GM20431 (cell line): ENCODE data around the gene ZNF616.

Source experiments
- in situ Hi-C: fragments of 300-500 bp; cut with MseI, MboI; formaldehyde crosslinking; loops from one replicate; pipeline ENCODE4 v1.15.0; 2020; ENCODE audit warnings: low sequenced_read_pairs; ENCODE audit not compliant: unreplicated experiment

ZNF616 gene

DNA sequence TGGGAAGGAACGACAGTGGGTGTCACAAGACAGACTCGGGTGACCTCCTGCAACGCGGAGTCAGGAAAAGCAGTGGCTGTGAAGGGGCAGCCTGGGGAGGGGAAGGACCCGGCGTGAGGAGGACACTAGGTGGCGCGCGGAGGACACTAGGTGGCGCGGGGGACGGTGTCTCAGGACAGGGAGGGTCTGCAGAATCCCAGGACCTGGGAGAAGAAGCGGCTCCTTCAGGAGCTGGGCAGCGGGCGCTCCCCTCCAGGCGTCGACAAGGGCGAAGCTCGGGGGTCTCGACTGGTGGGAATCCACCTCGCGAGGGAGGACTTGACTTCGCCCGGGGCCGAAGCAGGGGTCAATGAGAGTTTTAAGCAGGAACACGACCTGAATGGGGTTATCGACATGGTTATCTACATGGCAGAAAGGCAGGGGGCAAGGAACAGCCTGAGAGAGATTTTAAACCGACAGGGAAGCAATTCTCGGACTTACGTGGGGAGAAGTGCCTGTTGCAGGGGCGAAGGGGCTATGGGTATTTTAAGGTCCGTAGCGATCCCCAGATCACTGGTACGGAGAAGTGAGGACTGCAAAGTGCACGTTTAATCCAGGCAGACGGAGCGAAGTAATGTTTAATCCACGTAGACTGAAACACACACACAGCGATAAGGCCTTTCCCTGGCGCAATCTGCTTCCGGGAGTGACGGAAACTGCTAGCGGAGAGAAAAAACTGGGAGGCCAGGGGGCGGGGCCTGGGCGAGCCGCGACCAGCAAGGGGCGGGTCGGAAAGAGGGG lies at the start of gene ZNF616:
Gene ZNF616, minus strand, starts transcription at position 687 of the 780 bp plus-strand sequence. CDS start 9,426 bp downstream, outside the sequence.
- in situ Hi-C loops: no loop called here

DNA sequence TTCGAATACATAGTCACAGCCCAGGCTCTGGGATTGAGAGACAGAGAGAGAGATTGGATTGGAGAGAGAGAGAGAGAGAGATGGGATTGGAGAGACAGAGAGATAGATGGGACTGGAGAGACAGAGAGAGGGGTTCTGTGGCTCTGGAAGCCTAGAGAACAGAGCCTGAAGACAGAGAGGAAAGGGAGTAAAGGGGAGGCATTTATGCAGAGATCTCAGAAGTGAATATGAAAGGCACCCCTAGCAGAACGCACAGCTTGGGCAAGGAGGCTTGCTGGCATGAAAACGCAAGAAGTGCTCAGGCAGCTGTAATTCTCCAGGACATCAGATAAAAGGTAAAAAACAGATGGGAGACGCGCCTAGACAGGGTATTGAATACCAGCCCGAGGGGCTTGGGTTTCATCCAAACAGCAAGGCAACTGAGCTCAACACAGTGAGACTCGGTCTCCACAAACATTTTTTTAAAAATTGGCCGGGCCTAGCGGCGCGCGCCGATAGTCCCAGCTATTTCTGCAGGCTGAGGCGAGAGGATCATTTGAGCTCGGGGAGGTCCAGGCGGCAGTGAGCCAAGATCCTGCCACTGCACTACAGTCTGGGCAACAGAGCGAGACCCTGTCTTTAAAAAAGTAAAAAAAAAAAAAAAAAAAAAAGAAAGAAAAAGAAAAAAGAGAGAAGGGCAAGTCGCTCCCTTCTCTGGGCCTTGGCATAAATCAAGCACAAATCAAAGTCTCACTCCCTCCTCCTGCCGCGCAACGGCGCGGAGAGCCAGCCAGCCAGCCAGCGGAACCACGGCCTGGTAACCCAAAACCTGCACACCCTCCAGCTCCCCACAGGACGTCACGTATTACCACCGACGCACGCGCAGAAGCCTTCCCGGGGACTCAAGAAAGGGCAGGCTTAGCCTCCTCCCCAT lies 49.3 kb upstream of the ZNF616 start:
- in situ Hi-C loops: no loop called here

DNA sequence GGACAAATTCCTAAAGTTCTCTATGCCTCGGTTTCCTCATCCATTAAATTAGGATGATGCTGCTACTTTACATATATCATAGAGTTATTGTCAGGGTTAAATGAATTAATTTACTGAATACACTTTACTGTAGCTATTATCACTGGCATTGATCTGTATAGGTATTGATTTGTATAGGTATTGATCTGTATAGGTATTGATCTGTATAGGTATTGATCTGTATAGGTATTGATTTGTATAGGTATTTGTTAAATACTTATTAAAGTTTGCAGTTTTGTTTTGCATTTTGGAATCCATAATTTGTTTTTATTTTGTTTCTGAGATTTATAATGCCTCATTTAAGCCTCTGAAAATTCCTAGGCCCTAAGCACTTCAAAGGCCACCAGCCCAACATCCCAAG lies 47.7 kb upstream of the ZNF616 start:
- in situ Hi-C loops: no loop called here

DNA sequence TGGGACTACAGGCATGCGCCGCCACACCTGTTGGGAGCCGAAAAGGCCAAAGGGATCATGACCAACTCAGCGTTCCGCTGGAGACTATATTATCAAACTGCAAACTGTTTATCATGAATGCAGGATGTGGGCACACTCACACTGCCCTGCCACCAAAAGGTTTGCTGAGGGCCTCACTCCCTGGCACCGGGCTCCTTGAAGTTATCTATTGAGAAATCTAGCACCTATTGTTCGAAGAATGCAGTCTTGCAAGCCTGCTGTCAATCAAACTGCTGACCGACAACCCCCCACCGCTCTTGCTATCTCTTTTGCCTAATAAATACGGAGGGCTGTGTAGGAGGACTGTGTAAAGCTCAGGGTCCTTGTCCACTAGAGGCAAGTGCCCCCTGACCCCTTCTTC lies 36.8 kb upstream of the ZNF616 start:
- in situ Hi-C loops: no loop called here

DNA sequence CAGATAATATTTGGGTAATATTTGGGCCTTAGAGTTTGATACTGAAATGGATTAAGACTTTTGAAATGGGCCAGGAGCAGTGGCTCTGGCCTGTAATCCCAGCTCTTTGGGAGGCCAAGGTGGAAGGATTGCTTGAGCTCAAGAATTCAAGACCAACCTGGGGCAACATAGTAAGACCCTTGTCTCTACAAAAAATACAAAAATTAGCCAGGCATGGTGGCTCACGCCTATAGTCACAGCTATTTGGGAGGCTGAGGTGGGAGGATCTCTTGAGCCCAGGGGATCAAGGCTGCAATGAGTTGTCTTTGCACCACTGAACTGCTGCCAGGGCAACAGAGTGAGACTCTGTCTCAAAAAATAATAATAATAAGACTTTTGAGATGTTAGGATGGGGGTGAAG lies 32.6 kb upstream of the ZNF616 start:
- in situ Hi-C loops: no loop called here

DNA sequence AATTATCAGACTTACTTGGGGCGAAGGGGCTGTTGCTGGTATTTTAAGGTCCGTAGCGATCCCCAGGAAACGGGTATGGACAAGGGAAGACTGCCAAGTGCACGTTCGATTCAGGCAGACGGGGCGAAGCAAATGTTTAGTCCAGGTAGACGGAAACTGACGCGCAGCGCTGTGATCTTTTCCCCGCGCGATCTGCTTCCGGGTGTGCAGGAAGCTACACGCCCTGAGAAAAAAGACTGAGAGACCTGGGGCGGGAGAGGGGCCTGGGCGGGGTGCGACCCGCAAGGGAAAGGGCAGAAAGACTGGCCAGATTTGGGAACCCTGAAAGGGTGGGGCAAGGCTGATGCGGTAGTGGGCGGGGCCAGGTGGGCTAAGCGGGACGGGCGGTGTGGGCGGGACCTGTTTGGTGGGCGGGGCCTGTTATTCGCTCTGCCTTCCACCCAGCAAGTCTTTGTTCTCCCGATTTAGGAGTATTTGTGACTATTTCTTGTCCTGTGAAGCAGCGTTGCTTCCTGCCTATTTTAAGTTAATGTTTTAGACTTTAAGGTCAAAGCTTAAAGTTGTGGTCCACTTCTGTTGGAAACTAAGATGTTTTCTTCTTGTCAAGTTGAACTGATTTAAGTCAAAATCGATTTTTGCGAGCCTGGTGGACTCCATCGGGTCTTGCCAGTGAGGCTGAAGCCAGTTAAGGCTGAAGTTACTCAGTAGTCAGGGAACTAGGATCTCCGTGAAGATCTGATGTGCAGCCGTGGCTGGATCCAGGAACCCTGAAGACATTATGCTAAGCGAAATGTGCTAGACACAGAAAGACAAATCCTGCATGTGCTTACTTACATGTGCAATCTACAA lies 31.8 kb upstream of the ZNF616 start, which contains the start of gene ZNF836:
Gene ZNF836, minus strand, starts transcription at position 301 of the 849 bp plus-strand sequence. CDS start 3,549 bp downstream, outside the sequence.
- in situ Hi-C loops: no loop called here

DNA sequence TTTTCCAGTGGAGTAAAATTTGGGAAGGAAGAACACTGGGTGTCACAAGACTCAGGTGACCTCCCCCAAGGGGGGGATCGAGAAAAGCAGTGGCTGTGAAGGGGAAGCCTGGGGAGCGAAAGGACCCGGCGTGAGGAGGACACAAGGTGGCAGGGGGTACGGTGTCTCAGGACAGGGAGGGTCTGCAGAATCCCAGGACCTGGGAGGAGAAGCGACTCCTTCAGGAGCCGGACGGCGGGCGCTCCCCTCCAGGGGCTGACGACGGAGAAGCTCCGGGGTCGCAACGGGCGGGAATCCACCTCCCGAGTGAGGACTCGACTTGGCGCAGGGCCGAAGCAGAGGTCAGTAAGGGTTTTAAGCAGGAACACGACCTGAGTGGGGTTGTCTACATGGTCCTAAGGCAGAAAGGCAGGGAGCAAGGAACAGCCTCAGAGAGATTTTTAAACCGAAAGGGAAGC lies 31.2 kb upstream of the ZNF616 start:
- in situ Hi-C loops: no loop called here

DNA sequence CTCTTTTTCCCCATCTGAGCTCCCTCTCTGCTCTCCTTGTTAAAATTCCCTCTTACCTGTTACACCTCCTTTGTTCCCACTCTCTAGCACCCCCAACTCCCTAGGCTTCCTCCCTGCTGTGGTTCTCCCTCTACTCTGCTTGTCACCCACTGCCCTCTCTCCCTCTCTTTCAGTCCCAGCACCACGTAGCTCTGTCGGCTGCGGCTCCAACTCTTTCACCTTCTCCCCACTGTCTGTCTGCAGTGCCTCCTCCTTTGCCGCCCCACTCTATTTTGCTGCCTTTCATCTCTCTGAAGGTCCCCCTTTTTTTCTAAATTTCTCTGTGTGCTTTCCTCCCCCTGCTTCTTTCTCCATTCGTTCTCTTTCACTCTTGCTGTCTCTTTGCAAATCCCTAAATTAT lies 30.6 kb upstream of the ZNF616 start:
- in situ Hi-C loops: no loop called here

DNA sequence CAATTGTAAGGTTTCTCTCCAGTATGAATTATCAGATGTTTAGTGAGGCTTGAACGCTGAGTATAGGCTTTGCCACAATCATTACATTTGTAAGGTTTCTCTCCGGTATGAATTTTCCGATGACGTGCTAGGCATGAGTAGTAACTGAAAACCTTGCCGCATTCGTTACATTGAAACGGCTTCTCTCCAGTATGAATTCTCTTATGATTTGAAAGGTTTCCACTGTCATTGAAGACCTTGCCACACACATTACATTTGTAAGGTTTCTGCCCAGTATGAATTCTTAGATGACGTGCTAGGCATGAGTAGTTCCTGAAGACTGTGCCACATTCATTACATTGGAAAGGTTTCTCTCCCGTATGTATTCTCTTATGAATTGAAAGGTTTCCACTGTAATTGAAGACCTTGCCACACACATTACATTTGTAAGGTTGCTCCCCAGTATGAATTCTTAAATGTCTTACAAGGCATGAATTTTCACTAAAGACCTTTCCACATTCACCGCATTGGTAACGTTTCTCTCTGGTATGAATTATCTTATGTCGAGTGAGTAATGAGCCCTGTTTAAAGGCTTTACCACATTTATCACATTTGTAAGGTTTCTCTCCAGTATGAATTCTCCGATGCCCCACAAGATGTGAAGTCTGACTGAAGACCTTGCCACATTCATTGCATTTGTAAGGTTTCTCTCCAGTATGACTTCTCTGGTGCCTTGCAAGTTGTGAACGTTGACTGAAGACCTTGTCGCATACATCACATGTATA lies 16.0 kb upstream of the ZNF616 start:
- in situ Hi-C loops: no loop called here

DNA sequence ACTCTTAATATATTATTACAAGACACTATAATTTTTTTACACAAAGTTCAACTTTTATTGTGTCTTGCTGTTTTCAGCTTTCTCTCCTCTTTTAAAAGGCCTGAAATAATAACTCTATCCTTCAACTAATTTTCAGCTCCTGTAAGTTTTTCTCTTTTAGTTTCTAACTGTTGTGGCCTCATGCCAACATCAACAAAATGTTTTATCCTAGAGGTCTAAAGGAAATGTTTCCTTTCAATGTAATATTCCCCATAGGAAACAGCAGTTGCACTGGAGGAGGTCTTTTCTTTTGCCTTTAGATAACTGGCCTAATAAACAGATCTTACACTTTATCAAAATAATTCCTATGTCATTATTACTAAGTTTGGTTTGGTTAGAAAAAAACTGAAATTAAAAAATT lies 8.5 kb upstream of the ZNF616 start:
- in situ Hi-C loops: no loop called here

DNA sequence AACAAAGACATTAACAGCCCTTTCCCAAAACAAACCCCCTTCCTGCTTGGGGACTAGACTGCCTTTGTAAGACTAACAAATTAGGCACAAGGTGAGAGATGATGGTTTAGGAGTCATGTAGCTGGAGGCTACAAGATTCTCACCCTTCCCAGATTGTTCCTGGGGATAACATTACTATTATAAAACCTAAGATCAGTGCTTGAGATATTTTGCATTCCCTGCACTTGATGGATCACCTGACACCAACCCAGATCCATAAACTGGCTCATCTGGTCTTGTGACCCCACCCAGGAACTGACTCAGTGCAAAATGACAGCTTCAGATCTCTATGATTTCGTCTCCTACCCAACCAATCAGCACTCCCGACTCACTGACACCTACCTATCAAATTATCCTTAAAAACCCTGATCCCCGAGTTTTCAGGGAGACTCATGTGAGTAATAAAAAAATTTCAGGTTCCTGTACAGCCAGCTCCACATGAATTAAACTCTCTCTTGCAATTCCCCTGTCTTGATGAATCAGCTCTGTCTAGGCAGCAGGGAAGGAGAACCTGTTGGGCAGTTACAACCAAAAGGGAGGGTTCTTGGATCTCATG lies 2.4 kb upstream of the ZNF616 start:
- in situ Hi-C loops: no loop called here

DNA sequence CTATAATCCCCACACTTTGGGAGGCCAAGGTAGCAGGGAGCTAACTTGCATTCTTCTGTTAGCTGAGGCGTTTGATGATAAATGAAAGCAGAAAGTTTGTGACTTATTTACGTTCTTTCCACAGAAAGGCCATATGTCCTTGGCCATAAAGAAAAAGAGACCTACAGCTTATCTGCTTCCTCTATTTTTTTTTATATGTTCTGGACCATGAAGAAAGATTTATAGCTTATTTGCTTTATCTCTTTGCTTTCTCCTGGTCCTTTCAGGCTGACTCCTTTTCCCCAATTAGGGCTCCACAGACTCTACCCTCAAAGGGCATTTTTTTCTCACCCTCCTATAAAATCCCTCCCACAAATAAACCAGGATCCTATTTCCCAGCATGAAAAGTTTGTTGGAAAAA lies 1.5 kb upstream of the ZNF616 start:
- in situ Hi-C loops: no loop called here

DNA sequence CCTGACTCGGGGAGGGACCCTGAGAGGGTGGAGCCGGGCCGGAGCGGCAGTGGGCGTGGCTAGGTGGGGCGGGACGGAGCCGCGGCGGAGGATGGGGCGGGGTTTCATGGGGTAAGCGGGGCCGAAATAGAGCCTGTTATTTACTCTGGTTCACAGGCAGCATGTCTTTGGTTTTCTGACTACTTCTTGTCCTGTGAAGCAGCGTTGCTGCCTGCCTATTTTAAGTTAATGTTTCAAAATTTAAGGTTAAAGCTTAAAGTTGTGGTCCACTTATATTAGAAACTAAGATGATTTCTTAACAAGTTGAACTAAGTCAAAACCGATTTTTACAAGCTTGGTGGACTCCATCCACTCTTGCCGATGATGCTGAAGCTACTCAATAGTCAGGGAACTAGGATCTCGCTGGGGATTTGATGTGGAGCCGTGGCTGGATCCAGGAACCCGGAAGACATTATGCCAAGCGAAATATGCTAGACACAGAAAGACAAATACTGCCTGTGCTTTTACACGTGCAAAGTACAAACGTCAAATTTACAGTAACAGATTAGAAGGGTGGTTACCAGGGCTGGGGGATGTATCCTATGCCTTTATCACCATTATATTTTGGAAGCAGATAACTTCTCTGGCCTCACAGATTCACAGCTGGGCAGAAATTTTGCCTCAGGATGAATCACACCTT lies 433 bp upstream of the ZNF616 start:
- in situ Hi-C loops: no loop called here

DNA sequence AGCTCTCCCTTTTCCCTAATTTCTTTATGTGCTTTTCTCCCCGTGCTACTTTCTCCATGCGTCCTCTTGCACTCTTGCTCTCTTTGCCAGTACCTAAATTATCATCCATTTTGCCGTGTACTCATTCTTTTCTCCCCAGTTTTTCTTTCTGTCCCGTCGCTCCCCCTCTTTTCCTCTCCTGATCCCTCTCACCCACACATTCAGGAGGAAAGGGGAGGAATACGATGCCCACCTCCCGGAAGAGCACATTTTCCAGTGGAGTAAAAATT lies 821 bp downstream of the ZNF616 start:
- in situ Hi-C loops: no loop called here

DNA sequence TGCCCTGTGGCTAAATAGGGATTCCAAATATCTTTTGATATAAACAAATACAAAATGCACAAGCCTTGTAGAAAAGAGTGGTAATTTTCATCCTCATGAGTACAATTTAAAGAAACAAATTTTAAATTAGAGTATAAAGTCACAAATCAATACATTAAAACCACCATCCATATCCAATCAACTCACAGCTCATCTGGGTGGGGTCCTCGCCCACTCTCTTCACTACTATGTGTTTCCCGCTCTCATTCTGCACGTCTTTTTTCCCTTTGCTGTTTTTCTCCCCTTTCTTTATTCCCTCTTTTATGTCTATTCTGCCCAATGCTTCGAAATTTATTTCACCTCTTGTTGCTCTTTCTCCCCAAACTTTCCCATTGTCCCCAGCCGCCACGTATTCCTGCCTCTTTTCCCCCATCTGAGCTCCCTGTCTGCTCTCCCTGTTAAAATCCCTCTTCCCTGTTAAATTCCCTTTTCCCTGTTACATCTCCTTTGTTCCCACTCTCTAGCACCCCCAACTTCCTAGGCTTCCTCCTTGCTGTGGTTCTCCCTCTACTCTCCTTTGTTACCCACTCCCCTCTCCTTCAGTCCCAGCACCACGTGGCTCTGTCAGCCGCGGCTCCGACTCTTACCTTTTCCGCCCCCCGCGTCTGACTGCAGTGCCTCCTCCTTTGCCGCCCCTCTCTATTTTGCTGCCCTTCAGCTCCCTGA lies 1.3 kb downstream of the ZNF616 start:
- in situ Hi-C loops: no loop called here

DNA sequence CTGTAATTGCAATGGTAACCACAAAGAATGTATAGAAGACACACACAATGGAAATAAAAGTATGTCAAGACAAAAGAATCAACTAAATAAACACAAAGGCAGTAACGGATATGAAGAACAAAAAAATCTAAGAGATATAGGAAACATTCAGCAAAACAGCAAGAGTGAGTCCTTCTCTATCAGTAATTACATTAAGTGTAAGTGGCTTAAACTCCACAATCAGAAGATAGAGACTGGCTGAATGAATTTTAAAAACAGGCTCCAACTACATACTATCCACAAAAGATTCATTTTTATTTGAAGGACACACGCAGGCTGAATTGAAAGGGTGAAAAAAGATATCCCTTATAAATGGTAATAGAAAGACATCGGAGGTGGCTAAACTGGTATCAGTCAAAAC lies 19.5 kb downstream of the ZNF616 start:
- in situ Hi-C loops: no loop called here

DNA sequence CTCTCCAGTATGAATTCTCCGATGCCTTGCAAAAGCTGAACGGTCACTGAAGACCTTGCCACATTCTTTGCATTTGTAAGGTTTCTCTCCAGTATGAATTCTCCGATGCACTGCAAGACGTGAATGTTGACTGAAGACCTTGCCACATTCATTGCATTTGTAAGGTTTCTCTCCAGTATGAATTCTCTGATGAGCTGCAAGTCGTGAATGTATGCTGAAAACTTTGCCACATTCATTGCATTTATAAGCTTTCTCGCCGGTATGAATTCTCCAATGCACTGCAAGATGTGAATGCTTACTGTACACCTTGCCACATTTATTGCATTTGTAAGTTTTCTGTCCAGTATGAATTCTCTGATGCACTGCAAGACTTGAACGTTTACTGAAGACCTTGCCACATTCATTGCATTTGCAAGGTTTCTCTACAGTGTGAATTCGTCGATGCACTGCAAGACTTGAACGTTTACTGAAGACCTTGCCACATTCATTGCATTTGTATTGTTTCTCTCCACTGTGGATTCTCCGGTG lies 24.1 kb downstream of the ZNF616 start:
- in situ Hi-C loops: no loop called here

DNA sequence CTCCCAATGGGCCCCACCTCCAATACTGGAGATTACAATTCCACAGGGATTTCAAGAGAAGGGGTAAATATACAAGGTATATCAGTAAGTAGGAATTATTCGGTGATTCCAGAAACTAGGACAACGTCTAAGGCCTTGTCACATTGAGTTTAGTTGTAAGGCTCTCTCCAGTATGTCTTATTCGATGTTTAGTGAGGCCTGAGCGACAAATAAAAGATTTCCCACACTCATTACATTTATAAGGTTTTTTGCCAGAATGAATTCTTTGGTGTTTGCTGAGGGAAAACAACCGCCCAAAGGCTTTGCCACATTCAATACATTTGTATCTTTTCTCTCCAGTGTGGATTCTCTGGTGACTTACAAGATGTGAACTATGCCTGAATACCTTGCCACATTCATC lies 25.0 kb downstream of the ZNF616 start:
- in situ Hi-C loops: no loop called here
